Adrenal gland (tissue), 5 donors: Measurements from ENCODE around the gene TTC3.

Source experiments
- CTCF ChIP-seq, 6 experiments: fragments of 450-650 bp in 4 of 6; fragments of 200-600 bp in 2 of 6; sonication (generic) in 1 of 6; IDR thresholded peaks; 1 replicate in 5 of 6; 2 replicates in 1 of 6; pipeline versions ENCODE4 v1.5.1 to v1.8.0; 2016 to 2021; ENCODE audit warnings: antibody characterized with exemption in 6 of 6, mild to moderate bottlenecking in 2 of 6, moderate library complexity in 1 of 6
- POLR2A ChIP-seq, 2 donors: fragments of 450-650 bp; IDR thresholded peaks; one replicate each; pipeline ENCODE4 v1.6.1; 2017; ENCODE audit warnings: antibody characterized with exemption in 2 of 2, mild to moderate bottlenecking in 2 of 2, moderate library complexity in 1 of 2
- donor health status: DM: no; HTN: no; CAD: no.

DNA sequence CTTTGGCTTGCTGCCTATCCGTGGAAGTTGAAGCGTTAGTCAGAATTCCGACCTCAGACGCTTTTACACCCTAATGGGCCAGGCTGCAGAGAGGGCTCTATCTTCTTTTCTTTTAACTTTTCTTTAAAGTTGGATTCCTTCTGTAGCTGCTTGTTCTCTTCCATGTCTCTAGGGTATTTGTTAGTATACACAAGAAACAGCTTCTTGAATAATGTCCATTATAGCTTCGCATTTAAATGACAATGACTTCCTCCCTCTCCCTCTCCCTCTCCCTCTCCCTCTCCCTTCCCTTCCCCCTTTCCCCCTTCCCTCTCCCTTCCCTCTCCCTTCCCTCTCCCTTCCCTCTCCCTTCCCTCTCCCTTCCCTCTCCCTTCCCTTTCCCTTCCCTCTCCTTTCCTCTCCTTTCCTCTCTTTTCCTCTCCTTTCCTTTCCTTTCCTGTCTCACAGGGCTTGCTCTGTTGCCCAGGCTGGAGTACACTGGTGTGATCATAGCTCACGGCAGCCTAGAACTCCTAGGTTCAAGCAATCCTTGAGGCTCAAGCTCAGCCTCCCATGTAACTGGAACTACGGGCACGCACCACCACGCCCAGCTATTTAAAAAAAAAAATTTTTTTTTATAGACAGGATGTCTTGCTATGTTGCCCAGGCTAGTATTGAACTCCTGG lies 33.5 kb upstream of the TTC3 start:
- TF ChIP-seq CTCF (IDR thresholded peaks at IDR 0.05) (no peak), POLR2A (IDR thresholded peaks at IDR 0.05) (no peak)
